COLO668 (cell line): ENCODE results near the gene ACAP3.

Source experiments
- DNase-seq: peaks from one replicate; lab custom pipeline; 2025; ENCODE audit not compliant: unreplicated experiment; lab: John Stamatoyannopoulos, UW

The ACAP3 gene

GRCh38 chr1:1307923-1308755, at the start of gene ACAP3, which contains the start of gene PUSL1:
Gene ACAP3, minus strand, starts transcription at chr1:1307930. Its CDS starts 115 bp downstream, at chr1:1307815.
Gene PUSL1, plus strand, starts transcription at chr1:1308597. Its CDS starts 47 bp downstream, at chr1:1308644.
- DNase-seq = peak; percentile 100

GRCh38 chr1:1356796-1357401, 49.2 kb upstream of the ACAP3 start:
- DNase-seq = peak; percentile 75

- no peak for DNase-seq
Measured at GRCh38 chr1:1356166-1356795, 48.6 kb upstream of the ACAP3 start.

- DNase-seq = peak; percentile 93
Measured at GRCh38 chr1:1355416-1355815, 47.7 kb upstream of the ACAP3 start.

GRCh38 chr1:1354271-1355247, 46.8 kb upstream of the ACAP3 start:
- DNase-seq = no peak

- DNase-seq = peak; percentile 63
Measured at GRCh38 chr1:1353389-1354151, 45.8 kb upstream of the ACAP3 start.

- DNase-seq = no peak
Measured at GRCh38 chr1:1352786-1353388, 45.2 kb upstream of the ACAP3 start.

- no peak for DNase-seq
Measured at GRCh38 chr1:1351511-1352427, 44.0 kb upstream of the ACAP3 start.

GRCh38 chr1:1349256-1350012, 41.7 kb upstream of the ACAP3 start, which contains the start of gene DVL1:
Gene DVL1, minus strand, starts transcription at chr1:1349418. Its CDS starts 353 bp downstream, at chr1:1349065.
- DNase-seq = peak; percentile 91

- DNase-seq = peak; percentile 81
Measured at GRCh38 chr1:1348420-1349255, 40.9 kb upstream of the ACAP3 start.

- DNase-seq = peak; percentile 87
Measured at GRCh38 chr1:1347663-1348419, 40.1 kb upstream of the ACAP3 start.

- no peak for DNase-seq
Measured at GRCh38 chr1:1347026-1347595, 39.4 kb upstream of the ACAP3 start.

- DNase-seq = no peak
Measured at GRCh38 chr1:1346501-1346890, 38.8 kb upstream of the ACAP3 start.

- no peak for DNase-seq
Measured at GRCh38 chr1:1345860-1346500, 38.2 kb upstream of the ACAP3 start.

- DNase-seq = no peak
Measured at GRCh38 chr1:1345384-1345783, 37.7 kb upstream of the ACAP3 start.
